Nephron progenitor cell (in vitro differentiated cells): ENCODE results near the gene NOS3.

Experiments used
- DNase-seq: peaks from one replicate; pipeline ENCODE4 v3.0.0; 2021
- H3K27ac Mint-ChIP-seq: 2 replicates; pipeline ENCODE4 v1.8.0; 2021; ENCODE audit warnings: mild to moderate bottlenecking, moderate library complexity, mixed read lengths
- H3K27me3 Mint-ChIP-seq: 2 replicates; pipeline ENCODE4 v1.8.0; 2021; ENCODE audit warnings: mild to moderate bottlenecking, low read depth, mixed read lengths; ENCODE audit not compliant: poor library complexity
- H3K36me3 Mint-ChIP-seq: 2 replicates; pipeline ENCODE4 v1.8.0; 2021; ENCODE audit warnings: low read depth, mixed read lengths
- H3K4me1 Mint-ChIP-seq: 2 replicates; pipeline ENCODE4 v1.8.0; 2021; ENCODE audit warnings: mixed read lengths
- H3K4me3 Mint-ChIP-seq: 2 replicates; pipeline ENCODE4 v1.8.0; 2021; ENCODE audit warnings: mild to moderate bottlenecking, moderate library complexity, mixed read lengths
- H3K9me3 Mint-ChIP-seq: 2 replicates; pipeline ENCODE4 v1.8.0; 2021; ENCODE audit warnings: mild to moderate bottlenecking, moderate library complexity, mixed read lengths
- CTCF ChIP-seq: fragments of 200-600 bp; sonication (generic); IDR thresholded peaks from 2 replicates; pipeline ENCODE4 v1.5.0; 2021; ENCODE audit warnings: antibody characterized with exemption

Gene NOS3

GRCh38 chr7:150962553-150963399 is 28.0 kb upstream of the NOS3 start:
- Mint-ChIP-seq H3K27ac (peak overlapping the region; percentile 94), H3K4me3 (peak overlapping the region; percentile 36), H3K27me3 (peaks cover 3% of the 10 kb centered on the region), H3K4me1 (peaks cover 73% of the 10 kb centered on the region), H3K36me3 (no peaks in the 10 kb centered on the region), H3K9me3 (no peaks in the 10 kb centered on the region)
- peak; percentile 77 for TF ChIP-seq CTCF
- DNase-seq: peak; percentile 75

GRCh38 chr7:150963707-150964559 is 26.9 kb upstream of the NOS3 start:
- Mint-ChIP-seq H3K27ac (no peak overlapping the region), H3K27me3 (peaks cover 3% of the 10 kb centered on the region), H3K36me3 (no peaks in the 10 kb centered on the region), H3K4me1 (peaks cover 78% of the 10 kb centered on the region), H3K9me3 (no peaks in the 10 kb centered on the region), H3K4me3 (no peak overlapping the region)
- DNase-seq: peak; percentile 3
- TF ChIP-seq CTCF: no peak

- Mint-ChIP-seq H3K9me3 (no peaks in the 10 kb centered on the region), H3K27me3 (peaks cover 3% of the 10 kb centered on the region), H3K27ac (no peak overlapping the region), H3K4me3 (no peak overlapping the region), H3K4me1 (peaks cover 81% of the 10 kb centered on the region), H3K36me3 (no peaks in the 10 kb centered on the region)
- TF ChIP-seq CTCF: peak; percentile 10
- no peak for DNase-seq
Measured at GRCh38 chr7:150964593-150965111, 26.2 kb upstream of the NOS3 start.

GRCh38 chr7:150965273-150965830 is 25.5 kb upstream of the NOS3 start:
- peaks cover 9% of the 10 kb centered on the region for H3K27me3 Mint-ChIP-seq
- H3K4me3 Mint-ChIP-seq: no peak overlapping the region
- no peak for DNase-seq
- peaks cover 81% of the 10 kb centered on the region for H3K4me1 Mint-ChIP-seq
- TF ChIP-seq CTCF: no peak
- no peaks in the 10 kb centered on the region for H3K9me3 Mint-ChIP-seq
- no peak overlapping the region for H3K27ac Mint-ChIP-seq
- no peaks in the 10 kb centered on the region for H3K36me3 Mint-ChIP-seq

GRCh38 chr7:150966002-150966401 is 24.8 kb upstream of the NOS3 start:
- Mint-ChIP-seq H3K4me1 (peaks cover 81% of the 10 kb centered on the region), H3K4me3 (no peak overlapping the region), H3K9me3 (no peaks in the 10 kb centered on the region), H3K27ac (no peak overlapping the region), H3K36me3 (no peaks in the 10 kb centered on the region), H3K27me3 (peaks cover 6% of the 10 kb centered on the region)
- peak; percentile 41 for TF ChIP-seq CTCF
- no peak for DNase-seq
